ENCODE data around the gene FAM151A. TPM values are rescaled to one million over a fixed set of nuclear protein-coding genes. Genes with fewer than 3 reads are reported as not detected.

The FAM151A gene
- not detected in 2 replicates for total RNA-seq (2014; rRNA removed; shearing (Covaris generic))

DNA sequence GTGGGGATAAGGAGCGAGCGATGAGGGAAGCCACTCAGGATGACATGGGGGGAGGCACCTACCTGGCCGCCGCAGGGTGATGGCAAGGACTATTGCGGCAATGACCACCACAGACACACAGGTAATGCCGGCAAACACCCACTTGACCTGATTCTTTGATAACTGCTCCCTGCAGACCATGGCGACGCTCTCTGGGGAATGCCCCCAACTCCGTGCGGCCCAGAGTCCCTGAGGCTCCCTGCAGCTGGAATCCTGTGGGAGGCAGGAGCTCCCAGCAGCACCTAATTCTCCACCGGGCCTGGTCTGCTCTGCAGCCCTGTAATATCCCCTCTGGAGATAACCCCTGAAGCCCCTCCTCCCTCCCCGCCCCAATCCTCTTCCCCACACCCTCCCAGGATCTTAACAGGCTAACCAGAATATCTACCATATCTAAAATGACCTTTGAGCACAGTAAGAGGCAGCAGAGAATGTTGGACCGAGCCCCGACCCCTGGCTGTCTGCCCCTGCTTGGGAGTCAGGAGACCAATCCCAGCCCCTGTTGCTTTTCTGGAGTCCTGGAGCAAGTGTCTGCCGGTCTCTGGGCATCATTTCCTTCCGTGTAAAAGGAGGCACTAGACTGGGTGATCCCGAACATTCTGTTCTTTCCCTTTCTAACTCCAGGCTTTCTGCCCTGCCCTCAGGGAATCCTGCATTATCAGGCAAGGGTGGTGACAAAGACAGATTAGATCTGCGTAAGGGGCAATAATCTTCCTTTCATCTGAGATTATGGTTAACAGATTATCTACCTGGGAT, at the start of gene FAM151A:
Gene FAM151A, minus strand, starts transcription at position 310 of the 792 bp plus-strand sequence. Its CDS starts 130 bp downstream, at position 180.
- H3K9me3 ChIP-seq (replicated peaks): no peaks in the 10 kb centered on the region
- H3K4me3 ChIP-seq: no peak within 1 kb of the TSS
- no peak within 1 kb of the TSS for H3K27ac ChIP-seq
- DNase-seq: no peak
- H3K27me3 ChIP-seq: no peaks in the 10 kb centered on the region; the same call in 1 of the 2 replicates
- H3K36me3 ChIP-seq: no peaks in the 10 kb centered on the region
- H3K4me1 ChIP-seq: no peaks in the 10 kb centered on the region

DNA sequence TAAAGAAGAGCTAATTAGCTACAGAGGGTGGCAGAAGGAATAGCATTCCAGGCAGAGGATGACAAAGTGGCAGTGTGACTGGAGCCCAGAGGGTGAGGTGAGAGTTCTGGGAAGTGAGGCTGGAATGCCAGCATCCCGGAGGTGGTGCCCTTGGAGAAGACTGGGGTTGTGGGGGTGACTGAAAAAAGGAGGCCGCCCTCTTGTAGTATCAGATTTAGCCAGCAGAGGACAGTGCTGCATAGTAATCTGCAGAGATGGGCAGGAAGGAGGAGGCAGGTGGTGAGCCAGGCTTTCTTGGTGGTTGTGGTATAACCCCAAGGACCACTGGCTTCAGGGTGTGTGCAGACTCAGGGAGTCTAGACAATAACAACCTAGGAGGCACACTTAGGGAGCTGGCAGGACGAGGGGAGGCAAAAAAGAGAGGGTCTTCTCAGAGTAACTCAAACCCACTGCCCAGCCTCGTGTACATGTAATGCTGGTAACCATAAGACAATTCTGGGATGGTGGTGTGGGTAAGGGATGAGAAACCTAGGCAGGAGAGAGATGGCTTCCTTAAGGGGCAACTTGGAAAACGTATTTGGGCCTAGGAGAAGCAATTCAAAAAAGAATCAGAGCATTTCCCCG, 48.8 kb upstream of the FAM151A start:
- peak; percentile 63 to 78 for DNase-seq

DNA sequence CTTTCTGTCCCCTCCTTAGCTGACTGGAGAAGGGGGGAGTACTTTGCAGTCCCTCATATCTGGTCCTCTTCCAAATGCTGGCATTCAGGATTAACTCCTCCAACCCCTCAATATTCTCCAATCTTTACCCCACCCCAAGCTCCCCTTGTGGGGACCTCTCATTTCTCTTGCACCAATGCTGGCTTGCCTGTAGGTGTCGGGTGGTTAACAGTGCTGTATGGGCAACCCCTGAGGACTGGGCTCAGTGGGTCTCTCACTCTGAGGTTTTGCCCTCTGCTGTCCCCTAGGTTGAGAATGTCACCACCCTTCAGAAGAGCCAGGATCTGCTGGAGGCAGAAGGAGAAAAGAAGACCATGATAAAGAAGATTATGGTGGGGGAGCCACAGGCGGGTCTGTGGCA, 45.2 kb upstream of the FAM151A start:
- H3K9me3 ChIP-seq (replicated peaks): no peaks in the 10 kb centered on the region
- no peak for DNase-seq
- H3K27ac ChIP-seq: no peak overlapping the region
- no peaks in the 10 kb centered on the region for H3K36me3 ChIP-seq
- no peaks in the 10 kb centered on the region for H3K27me3 ChIP-seq
- H3K4me3 ChIP-seq: no peak overlapping the region
- H3K4me1 ChIP-seq: no peaks in the 10 kb centered on the region

More for the DNA sequence above, 48.8 kb upstream of the FAM151A start:
- Histone ChIP-seq H3K27ac (no peak overlapping the region), H3K4me1 (no peaks in the 10 kb centered on the region), H3K4me3 (no peak overlapping the region), H3K27me3 (0 out of 2 replicates have a peak, but pooled peaks cover 2% of the 10 kb centered on the region), H3K36me3 (no peaks in the 10 kb centered on the region), H3K9me3 (replicated peaks) (no peaks in the 10 kb centered on the region)

DNA sequence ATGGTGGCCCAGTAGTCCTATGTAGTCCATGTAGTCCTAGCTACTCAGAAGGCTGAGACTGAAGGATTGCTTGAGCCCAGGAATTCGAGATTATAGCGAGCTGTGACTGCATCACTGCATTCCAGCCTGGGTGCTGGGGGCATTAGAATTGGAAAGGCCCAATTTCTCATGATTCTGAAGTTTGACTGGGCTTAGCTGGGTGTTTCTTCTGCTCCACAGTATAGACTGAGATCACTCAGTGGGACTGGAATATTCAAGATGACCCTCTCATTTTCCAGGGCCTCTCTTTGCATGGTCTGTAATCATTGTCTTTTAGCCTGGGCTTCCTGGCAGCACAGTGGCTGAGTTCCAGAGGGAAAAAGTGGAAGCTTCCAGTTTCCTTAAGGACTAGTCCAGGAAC, 44.5 kb upstream of the FAM151A start:
- Histone ChIP-seq H3K27ac (no peak overlapping the region), H3K4me3 (no peak overlapping the region), H3K9me3 (replicated peaks) (no peaks in the 10 kb centered on the region), H3K4me1 (no peaks in the 10 kb centered on the region), H3K36me3 (no peaks in the 10 kb centered on the region), H3K27me3 (no peaks in the 10 kb centered on the region)
- no peak for DNase-seq

DNA sequence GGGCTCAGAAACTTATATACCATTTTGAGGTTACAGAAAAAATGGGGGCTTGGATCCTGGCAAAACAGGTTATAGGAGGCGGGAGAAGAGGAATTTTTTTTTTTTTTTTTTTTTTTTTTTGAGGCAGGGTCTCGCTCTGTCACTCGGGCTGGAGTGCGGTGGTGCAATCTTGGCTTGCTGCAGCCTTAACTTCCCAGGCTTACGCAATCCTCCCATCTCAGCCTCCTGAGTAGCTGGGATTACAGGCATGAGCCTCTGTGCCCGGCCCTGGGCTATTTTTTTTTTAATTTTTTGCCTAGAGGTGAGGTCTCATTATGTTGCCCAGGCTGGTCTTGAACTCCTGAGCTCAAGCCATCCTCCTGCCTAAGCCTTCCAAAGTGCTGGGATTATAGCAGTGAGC, 43.0 kb upstream of the FAM151A start:
- no peaks in the 10 kb centered on the region for H3K4me1 ChIP-seq
- no peak for DNase-seq
- no peaks in the 10 kb centered on the region for H3K36me3 ChIP-seq
- no peak overlapping the region for H3K4me3 ChIP-seq
- no peaks in the 10 kb centered on the region for H3K27me3 ChIP-seq
- no peak overlapping the region for H3K27ac ChIP-seq
- no peaks in the 10 kb centered on the region for H3K9me3 ChIP-seq (replicated peaks)

DNA sequence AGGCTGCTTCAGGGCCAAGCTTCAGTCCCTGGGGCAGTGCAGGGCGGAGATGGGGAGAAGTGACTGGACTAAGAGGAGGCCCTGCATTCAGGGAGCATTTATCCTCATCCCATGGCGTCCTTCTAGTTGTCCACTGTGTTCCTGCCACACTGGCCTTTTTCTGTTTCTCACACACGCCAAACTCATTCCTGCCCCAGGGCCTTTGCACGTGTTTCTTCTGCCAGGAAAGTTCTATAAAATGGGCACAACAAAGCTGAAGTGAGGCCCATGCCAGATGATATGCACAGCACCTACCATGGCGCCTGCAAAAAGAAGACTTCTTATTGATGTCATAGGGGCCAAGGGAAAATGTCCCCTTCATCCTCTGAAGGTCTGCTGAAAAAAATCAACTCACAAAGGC, 42.5 kb upstream of the FAM151A start:
- H3K4me3 ChIP-seq: no peak overlapping the region

DNA sequence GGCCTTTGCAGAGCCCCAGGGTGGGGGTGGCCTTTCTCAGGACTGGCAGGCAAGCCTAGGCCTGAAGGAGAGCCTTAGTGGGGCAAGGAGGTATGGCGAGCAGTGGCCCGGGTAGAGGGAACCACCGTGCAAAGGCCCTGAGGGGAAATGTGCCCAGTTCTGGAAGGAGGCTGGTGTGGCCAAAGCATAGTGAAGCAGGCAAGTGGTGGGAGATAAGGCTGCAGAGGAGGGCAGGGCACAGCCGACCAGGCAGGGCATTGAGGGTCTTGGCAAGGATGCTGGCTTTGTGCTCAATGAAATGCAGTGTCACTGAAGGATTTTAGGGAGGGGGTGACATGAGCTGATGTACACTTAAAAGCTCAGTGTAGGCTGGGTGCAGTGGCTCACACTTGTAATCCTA, 41.0 kb upstream of the FAM151A start:
- no peak overlapping the region for H3K4me3 ChIP-seq
- no peaks in the 10 kb centered on the region for H3K4me1 ChIP-seq
- no peak for DNase-seq
- no peaks in the 10 kb centered on the region for H3K36me3 ChIP-seq
- no peaks in the 10 kb centered on the region for H3K27me3 ChIP-seq
- no peaks in the 10 kb centered on the region for H3K9me3 ChIP-seq (replicated peaks)
- no peak overlapping the region for H3K27ac ChIP-seq

More for the DNA sequence above, 42.5 kb upstream of the FAM151A start:
- Histone ChIP-seq H3K9me3 (replicated peaks) (no peaks in the 10 kb centered on the region), H3K27me3 (no peaks in the 10 kb centered on the region), H3K4me1 (no peaks in the 10 kb centered on the region), H3K36me3 (no peaks in the 10 kb centered on the region), H3K27ac (no peak overlapping the region)
- DNase-seq: no peak

DNA sequence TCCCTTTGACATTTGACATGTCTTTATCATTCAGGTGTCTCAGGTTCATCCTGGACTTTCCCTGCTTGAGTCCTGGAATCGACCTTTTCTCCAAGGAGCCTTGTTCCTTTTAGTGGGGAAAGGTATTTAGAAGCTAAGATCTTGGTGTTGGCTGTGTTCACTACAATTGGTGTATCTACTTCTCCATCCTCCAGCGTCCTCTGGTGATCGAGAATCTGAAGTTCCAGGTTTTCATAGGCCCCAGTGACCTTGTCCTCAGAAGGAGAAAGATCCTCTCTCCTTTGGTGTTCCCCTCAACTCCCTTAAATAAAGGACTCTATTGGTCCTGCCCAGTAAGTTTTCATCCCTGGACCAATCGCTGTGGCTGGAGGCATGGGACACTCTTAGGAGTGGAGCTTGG, 40.4 kb upstream of the FAM151A start:
- Histone ChIP-seq H3K27me3 (no peaks in the 10 kb centered on the region), H3K27ac (no peak overlapping the region), H3K36me3 (no peaks in the 10 kb centered on the region), H3K9me3 (replicated peaks) (0 out of 2 replicates have a peak, but pooled peaks cover under 1% of the 10 kb centered on the region), H3K4me1 (no peaks in the 10 kb centered on the region), H3K4me3 (no peak overlapping the region)
- DNase-seq: no peak

DNA sequence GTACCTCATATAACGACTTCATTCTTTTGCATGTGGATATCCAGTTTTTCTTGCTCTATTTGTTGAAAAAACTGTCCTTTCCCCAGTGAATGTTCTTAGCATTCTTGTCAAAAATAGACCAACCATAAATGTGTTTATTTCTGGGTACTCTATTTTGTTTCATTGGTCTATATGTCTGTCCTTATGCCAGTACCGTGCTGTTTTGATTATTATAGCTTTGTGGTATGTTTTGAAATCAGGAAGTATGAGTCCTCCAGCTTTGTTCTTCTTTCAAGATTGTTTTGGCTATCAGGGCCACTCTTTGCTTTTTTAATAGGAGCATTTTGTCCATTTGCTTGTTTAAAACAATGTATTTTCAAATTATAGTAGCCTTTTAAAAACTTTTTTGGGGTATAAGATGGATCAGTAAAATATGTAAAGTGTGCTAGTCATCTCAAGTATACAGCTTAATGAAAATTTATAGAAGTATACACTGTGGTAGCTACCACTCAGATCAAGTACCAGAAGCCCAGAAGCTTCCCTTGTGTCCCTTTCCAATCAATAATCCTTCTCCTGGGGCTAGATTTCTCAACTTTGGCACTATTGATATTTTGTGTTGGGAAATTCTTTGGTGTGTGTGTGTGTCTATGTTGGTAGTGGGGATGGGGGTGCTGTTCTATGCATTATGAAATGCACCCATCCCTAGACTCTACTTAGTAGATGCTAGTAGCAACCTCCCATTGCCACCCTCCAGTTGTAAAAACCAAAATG, 35.0 kb upstream of the FAM151A start:
- no peaks in the 10 kb centered on the region for H3K27me3 ChIP-seq
- H3K4me1 ChIP-seq: no peaks in the 10 kb centered on the region
- H3K4me3 ChIP-seq: no peak overlapping the region
- H3K9me3 ChIP-seq (replicated peaks): peaks cover 5% of the 10 kb centered on the region; the same call in 1 of the 2 replicates
- H3K36me3 ChIP-seq: no peaks in the 10 kb centered on the region
- H3K27ac ChIP-seq: no peak overlapping the region
- DNase-seq: no peak

DNA sequence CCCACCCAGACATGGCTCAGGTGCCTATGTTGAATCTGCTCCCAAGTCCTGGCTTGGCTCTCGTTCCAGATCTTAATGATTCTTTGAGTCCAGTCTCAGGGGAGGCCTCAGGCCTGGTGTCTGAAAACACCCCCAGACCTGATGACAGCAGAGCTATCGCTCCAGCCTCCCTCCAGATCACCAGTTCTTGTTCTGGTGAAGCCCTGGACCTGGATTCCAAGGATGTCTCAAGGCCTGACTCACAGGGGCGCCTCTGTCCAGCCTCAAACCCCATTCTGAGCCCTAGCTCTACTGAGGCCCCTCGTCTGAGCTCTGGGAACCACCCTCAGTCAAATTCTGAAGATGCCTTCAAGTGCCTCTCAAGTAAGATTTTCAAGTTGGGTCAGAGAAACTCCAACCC, 29.7 kb upstream of the FAM151A start:
- Histone ChIP-seq H3K9me3 (replicated peaks) (peaks cover 2% of the 10 kb centered on the region; the same call in 1 of the 2 replicates), H3K36me3 (no peaks in the 10 kb centered on the region), H3K4me1 (no peaks in the 10 kb centered on the region), H3K27me3 (no peaks in the 10 kb centered on the region), H3K27ac (no peak overlapping the region), H3K4me3 (no peak overlapping the region)
- no peak for DNase-seq

DNA sequence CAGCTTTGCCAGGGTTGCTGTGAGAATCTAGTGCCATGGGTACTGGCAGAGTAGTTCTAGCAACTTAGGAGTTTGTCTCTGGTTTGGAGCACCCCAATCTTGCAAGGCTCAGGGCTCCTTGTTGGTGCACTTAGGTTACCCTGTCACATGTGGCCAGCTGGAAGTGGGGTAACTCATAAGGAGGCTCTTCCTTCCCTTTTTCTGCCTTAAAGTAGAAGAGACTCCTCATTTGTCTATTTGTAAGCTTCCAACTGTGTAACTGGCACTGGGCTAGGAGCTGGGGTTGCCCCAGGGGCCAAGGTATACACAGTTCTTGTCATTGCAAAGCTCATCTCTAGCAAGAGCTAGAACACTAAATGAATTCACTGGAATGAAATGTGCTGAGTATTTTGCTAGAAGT, 28.8 kb upstream of the FAM151A start:
- Histone ChIP-seq H3K4me3 (no peak overlapping the region), H3K9me3 (replicated peaks) (no peaks in the 10 kb centered on the region), H3K4me1 (no peaks in the 10 kb centered on the region), H3K27ac (no peak overlapping the region), H3K36me3 (no peaks in the 10 kb centered on the region), H3K27me3 (no peaks in the 10 kb centered on the region)
- DNase-seq: no peak

DNA sequence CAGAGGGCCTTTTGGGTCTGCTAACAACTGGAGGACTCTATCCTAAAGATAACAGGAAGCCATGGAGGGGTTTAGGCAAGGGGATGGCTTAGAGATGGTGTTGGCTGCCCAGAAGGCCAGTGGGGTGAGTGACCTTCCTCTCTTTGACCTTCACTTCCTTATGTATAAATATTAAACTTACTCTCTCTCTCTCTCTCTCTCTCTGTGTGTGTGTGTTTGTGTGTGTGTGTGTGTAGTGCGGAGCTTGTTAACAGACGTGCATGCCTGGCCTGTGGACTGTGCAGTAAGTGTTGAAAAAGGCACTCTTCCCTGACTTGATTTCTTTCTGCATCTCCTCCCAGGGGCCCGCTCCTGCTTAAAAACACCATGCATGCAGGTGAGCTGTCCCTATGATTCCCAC, 28.3 kb upstream of the FAM151A start:
- no peaks in the 10 kb centered on the region for H3K36me3 ChIP-seq
- H3K27ac ChIP-seq: no peak overlapping the region
- H3K4me1 ChIP-seq: no peaks in the 10 kb centered on the region
- no peak for DNase-seq
- no peaks in the 10 kb centered on the region for H3K9me3 ChIP-seq (replicated peaks)
- H3K27me3 ChIP-seq: no peaks in the 10 kb centered on the region
- H3K4me3 ChIP-seq: no peak overlapping the region

DNA sequence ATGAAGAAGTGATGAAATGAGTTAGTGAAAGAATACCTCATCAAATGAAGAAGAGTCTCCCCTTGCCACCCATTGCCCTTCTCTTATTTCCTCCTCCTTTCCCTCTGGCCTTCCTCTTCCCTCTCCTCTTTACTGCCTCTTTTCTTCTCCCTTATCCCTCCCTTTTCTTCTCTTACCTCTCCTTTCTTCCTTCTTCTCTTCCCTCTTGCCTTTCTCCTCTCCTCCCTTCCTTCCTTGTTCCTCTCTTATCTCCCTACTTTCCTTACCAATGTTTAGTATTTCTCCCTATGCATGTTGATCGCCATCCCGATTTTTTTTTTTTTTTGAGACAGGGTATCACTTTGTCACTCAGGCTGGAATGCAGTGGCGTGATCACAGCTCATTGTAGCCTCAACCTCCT, 27.1 kb upstream of the FAM151A start:
- no peaks in the 10 kb centered on the region for H3K9me3 ChIP-seq (replicated peaks)
- DNase-seq: no peak
- H3K27ac ChIP-seq: no peak overlapping the region
- no peaks in the 10 kb centered on the region for H3K36me3 ChIP-seq
- no peak overlapping the region for H3K4me3 ChIP-seq
- H3K27me3 ChIP-seq: no peaks in the 10 kb centered on the region
- no peaks in the 10 kb centered on the region for H3K4me1 ChIP-seq

DNA sequence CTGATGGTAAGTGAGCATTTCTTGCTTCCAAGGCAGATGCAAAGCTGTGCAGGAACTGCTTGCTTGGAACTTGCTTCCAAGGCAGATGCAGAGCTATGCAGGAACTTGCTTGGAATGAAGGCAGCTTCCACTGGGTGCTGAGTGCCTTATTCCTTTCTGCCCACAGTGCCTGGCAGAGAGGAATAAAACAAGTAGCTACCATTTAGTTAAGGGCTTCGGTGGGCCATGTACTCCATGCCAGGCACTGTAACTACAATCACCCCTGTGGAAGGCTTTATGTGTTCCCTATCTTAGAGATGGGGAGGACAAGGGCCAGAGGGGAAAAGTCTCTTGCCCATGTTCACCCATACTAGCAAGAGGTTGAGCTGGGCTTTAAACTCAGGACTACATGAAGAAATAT, 26.6 kb upstream of the FAM151A start:
- Histone ChIP-seq H3K36me3 (no peaks in the 10 kb centered on the region), H3K4me3 (no peak overlapping the region), H3K9me3 (replicated peaks) (no peaks in the 10 kb centered on the region; the same call in 1 of the 2 replicates), H3K27me3 (no peaks in the 10 kb centered on the region), H3K27ac (no peak overlapping the region), H3K4me1 (no peaks in the 10 kb centered on the region)
- DNase-seq: no peak
